Omental fat pad (tissue), 4 donors: ENCODE results near the gene NDUFB5. TPM values are rescaled to one million over a fixed set of nuclear protein-coding genes. Genes with fewer than 3 reads are reported as not detected.
"Not testable (repeated sequence)": the region's sequence is repeated elsewhere in the genome, so short reads cannot be mapped to it uniquely, and the experiment has no call there.

ENCODE experiments used
- ATAC-seq: fragments of 150-250 bp; one replicate; pipeline ENCODE4 v1.9.1; 2016; ENCODE audit warnings: mild to moderate bottlenecking, moderate library complexity; ENCODE audit not compliant: low FRiP score
- DNase-seq: peaks from one replicate; pipeline ENCODE4 v3.0.0-alpha.2; 2019; ENCODE audit warnings: low spot score
- CTCF ChIP-seq, 3 donors: fragments of 450-650 bp; IDR thresholded peaks; one replicate each; pipeline ENCODE4 v1.5.1; 2016 to 2017; ENCODE audit warnings: antibody characterized with exemption in 3 of 3, mild to moderate bottlenecking in 3 of 3, moderate library complexity in 2 of 3
- total RNA-seq, 4 donors: library from RNA; depleted of rRNA; stranded (reverse); fragments of >200 nt; gene quantifications; one replicate each; pipeline ENCODE4 v1.1.0, GENCODE V29; 2016

The NDUFB5 gene
- total RNA-seq, 4 donors from 2014 or later, result 67.3 to 113 (median 106) TPM

GRCh38 chr3:179624451-179624850, 19.9 kb downstream of the NDUFB5 start:
- DNase-seq (no peak), ATAC-seq (no peak)
- TF ChIP-seq CTCF (IDR thresholded peaks at IDR 0.05), result no peak

GRCh38 chr3:179630753-179631451, 26.3 kb downstream of the NDUFB5 start:
- no peak for TF ChIP-seq CTCF (IDR thresholded peaks at IDR 0.05)
- ATAC-seq (no peak), DNase-seq (no peak)

GRCh38 chr3:179640469-179640868, 35.9 kb downstream of the NDUFB5 start:
- DNase-seq (no peak), ATAC-seq (no peak)
- TF ChIP-seq CTCF (IDR thresholded peaks at IDR 0.05), result no peak

- no peak for DNase-seq
- no peak for TF ChIP-seq CTCF (IDR thresholded peaks at IDR 0.05)
- ATAC-seq, result no peak
These were observed 38.3 kb downstream of the NDUFB5 start for GRCh38 chr3:179642871-179643270.

- ATAC-seq, DNase-seq: not testable (repeated sequence)
These were observed 39.2 kb downstream of the NDUFB5 start for GRCh38 chr3:179643837-179644236.

GRCh38 chr3:179646177-179646576, 41.6 kb downstream of the NDUFB5 start:
- DNase-seq (no peak), ATAC-seq (no peak)
- no peak for TF ChIP-seq CTCF (IDR thresholded peaks at IDR 0.05)

GRCh38 chr3:179651687-179652446, 47.3 kb downstream of the NDUFB5 start:
- no peak for ATAC-seq
- no peak for TF ChIP-seq CTCF (IDR thresholded peaks at IDR 0.05)

More at GRCh38 chr3:179651687-179652446, 47.3 kb downstream of the NDUFB5 start:
- no peak for DNase-seq
